ENCODE results near the gene DGKQ.

The DGKQ gene

GRCh38 chr4:995311-996026 lies 22.1 kb upstream of the DGKQ start:
- no peak for DNase-seq

- DNase-seq = no peak
Observed at GRCh38 chr4:993111-994029, 20.0 kb upstream of the DGKQ start, which contains the start of gene SLC26A1. SLC26A1 (minus strand) TSS chr4:993404; CDS start chr4:991703, 1,701 bp downstream.

- no peak for DNase-seq
Observed at GRCh38 chr4:992297-993110, 19.1 kb upstream of the DGKQ start.

GRCh38 chr4:991451-992296 lies 18.3 kb upstream of the DGKQ start:
- DNase-seq = no peak

- no peak for DNase-seq
Observed at GRCh38 chr4:990746-991367, 17.5 kb upstream of the DGKQ start.

- no peak for DNase-seq
Observed at GRCh38 chr4:989722-990471, 16.5 kb upstream of the DGKQ start.

- no peak for DNase-seq
Observed at GRCh38 chr4:988726-989721, 15.7 kb upstream of the DGKQ start.

GRCh38 chr4:987624-988513 lies 14.5 kb upstream of the DGKQ start:
- no peak for DNase-seq

- DNase-seq = peak; percentile 80
Observed at GRCh38 chr4:986879-987623, 13.7 kb upstream of the DGKQ start, which contains the start of gene IDUA. IDUA (plus strand) TSS chr4:987044; CDS start chr4:987085, 41 bp downstream.

- DNase-seq = no peak
Observed at GRCh38 chr4:986428-986878, 13.1 kb upstream of the DGKQ start.

- peak; percentile 54 for DNase-seq
Observed at GRCh38 chr4:985123-985830, 11.9 kb upstream of the DGKQ start.

GRCh38 chr4:984336-985054 lies 11.1 kb upstream of the DGKQ start:
- no peak for DNase-seq

GRCh38 chr4:982814-983213 lies 9.4 kb upstream of the DGKQ start:
- no peak for DNase-seq

GRCh38 chr4:982291-982690 lies 8.9 kb upstream of the DGKQ start:
- no peak for DNase-seq

- DNase-seq = no peak
Observed at GRCh38 chr4:978957-979701, 5.8 kb upstream of the DGKQ start.
